ENCODE data around the gene ZNF417.
"Not testable (repeated sequence)": the region's sequence is repeated elsewhere in the genome, so short reads cannot be mapped to it uniquely, and the experiment has no call there.

The ZNF417 gene

GRCh38 chr19:57887195-57887941 lies 29.0 kb downstream of the ZNF417 start:
- DNase-seq (ENCODE audit: low read depth), result no peak

GRCh38 chr19:57886046-57886445 lies 30.3 kb downstream of the ZNF417 start:
- no peak for DNase-seq (ENCODE audit: low read depth)

GRCh38 chr19:57873883-57874799 lies 42.3 kb downstream of the ZNF417 start:
- not testable (repeated sequence) for DNase-seq (ENCODE audit: low read depth)

- DNase-seq (ENCODE audit: low read depth), result no peak
Measured at GRCh38 chr19:57872450-57872849, 43.9 kb downstream of the ZNF417 start.

GRCh38 chr19:57870225-57870624 lies 46.2 kb downstream of the ZNF417 start:
- DNase-seq (ENCODE audit: low read depth), result no peak

GRCh38 chr19:57869655-57870054 lies 46.7 kb downstream of the ZNF417 start:
- DNase-seq (ENCODE audit: low read depth), result not testable (repeated sequence)

- DNase-seq (ENCODE audit: low read depth), result no peak
Measured at GRCh38 chr19:57867868-57868492, 48.4 kb downstream of the ZNF417 start.
